Measurements from ENCODE around the gene DTX3L.

- no peak for TF ChIP-seq CTCF (IDR thresholded peaks at IDR 0.05)
- no peak for TF ChIP-seq POLR2A (IDR thresholded peaks at IDR 0.05; ENCODE audit: low read depth)
- no peak for TF ChIP-seq POLR2AphosphoS5 (IDR thresholded peaks at IDR 0.05)
Measured at GRCh38 chr3:122618614-122619013, 54.5 kb downstream of the DTX3L start.

Data from esophagus muscularis mucosa (tissue), 3 donors.